GM19035 (cell line): ENCODE measurements around the gene USP17L10.
"Not testable (repeated sequence)": the region's sequence is repeated elsewhere in the genome, so short reads cannot be mapped to it uniquely, and the experiment has no call there.

Experiments used
- ATAC-seq: cut with Tn5 transposase; IDR thresholded peaks from one replicate; pipeline ENCODE4 v1.9.1; 2021; ENCODE audit not compliant: unreplicated experiment

USP17L10 gene

GRCh38 chr4:9210357-9210756 is at the start of gene USP17L10:
USP17L10 (plus strand) TSS chr4:9210657; CDS start chr4:9210657, 0 bp downstream.
- ATAC-seq, result not testable (repeated sequence)

- ATAC-seq, result not testable (repeated sequence)
Observed at GRCh38 chr4:9165990-9166389, 44.5 kb upstream of the USP17L10 start.

- not testable (repeated sequence) for ATAC-seq
Observed at GRCh38 chr4:9169791-9170459, 40.5 kb upstream of the USP17L10 start, which contains the start of gene FAM90A26. FAM90A26 (plus strand) TSS chr4:9170409; CDS start chr4:9173173, 2,764 bp downstream.

- ATAC-seq, result not testable (repeated sequence)
Observed at GRCh38 chr4:9214701-9215100, 4.2 kb downstream of the USP17L10 start.

- ATAC-seq, result not testable (repeated sequence)
Observed at GRCh38 chr4:9215105-9215504, 4.6 kb downstream of the USP17L10 start, which contains the start of gene USP17L11. USP17L11 (plus strand) TSS chr4:9215405; CDS start chr4:9215405, 0 bp downstream.

- not testable (repeated sequence) for ATAC-seq
Observed at GRCh38 chr4:9219852-9220251, 9.4 kb downstream of the USP17L10 start, which contains the start of gene USP17L12. USP17L12 (plus strand) TSS chr4:9220152; CDS start chr4:9220152, 0 bp downstream.

- not testable (repeated sequence) for ATAC-seq
Observed at GRCh38 chr4:9224596-9224995, 14.1 kb downstream of the USP17L10 start, which contains the start of gene USP17L13. USP17L13 (plus strand) TSS chr4:9224896; CDS start chr4:9224896, 0 bp downstream.

GRCh38 chr4:9230249-9230648 is 19.8 kb downstream of the USP17L10 start:
- not testable (repeated sequence) for ATAC-seq

- ATAC-seq, result not testable (repeated sequence)
Observed at GRCh38 chr4:9234085-9234484, 23.6 kb downstream of the USP17L10 start, which contains the start of gene USP17L15. USP17L15 (plus strand) TSS chr4:9234385; CDS start chr4:9234385, 0 bp downstream.

- ATAC-seq, result not testable (repeated sequence)
Observed at GRCh38 chr4:9238461-9238860, 28.0 kb downstream of the USP17L10 start.

GRCh38 chr4:9243579-9243978 is 33.1 kb downstream of the USP17L10 start, which contains the start of gene USP17L17:
USP17L17 (plus strand) TSS chr4:9243879; CDS start chr4:9243879, 0 bp downstream.
- not testable (repeated sequence) for ATAC-seq

GRCh38 chr4:9247953-9248680 is 37.7 kb downstream of the USP17L10 start, which contains the start of gene USP17L18:
USP17L18 (plus strand) TSS chr4:9248630; CDS start chr4:9248630, 0 bp downstream.
- ATAC-seq, result not testable (repeated sequence)

- not testable (repeated sequence) for ATAC-seq
Observed at GRCh38 chr4:9253078-9253477, 42.6 kb downstream of the USP17L10 start, which contains the start of gene USP17L19. USP17L19 (plus strand) TSS chr4:9253378; CDS start chr4:9253378, 0 bp downstream.

- ATAC-seq, result not testable (repeated sequence)
Observed at GRCh38 chr4:9257824-9258223, 47.4 kb downstream of the USP17L10 start, which contains the start of gene USP17L20. USP17L20 (plus strand) TSS chr4:9258124; CDS start chr4:9258124, 0 bp downstream.
